CD4-positive, alpha-beta T cell treated with Interferon alpha-2 for 1 hour (primary cell): Measurements from ENCODE around the gene EXOC1.
A peak's percentile ranks its signal among the peaks of the same experiment; 100 is the strongest.

Experiments
- DNase-seq, 2 donors: peaks; one replicate each; pipeline ENCODE4 v3.0.0-alpha.2; 2020 to 2022

The EXOC1 gene

DNA sequence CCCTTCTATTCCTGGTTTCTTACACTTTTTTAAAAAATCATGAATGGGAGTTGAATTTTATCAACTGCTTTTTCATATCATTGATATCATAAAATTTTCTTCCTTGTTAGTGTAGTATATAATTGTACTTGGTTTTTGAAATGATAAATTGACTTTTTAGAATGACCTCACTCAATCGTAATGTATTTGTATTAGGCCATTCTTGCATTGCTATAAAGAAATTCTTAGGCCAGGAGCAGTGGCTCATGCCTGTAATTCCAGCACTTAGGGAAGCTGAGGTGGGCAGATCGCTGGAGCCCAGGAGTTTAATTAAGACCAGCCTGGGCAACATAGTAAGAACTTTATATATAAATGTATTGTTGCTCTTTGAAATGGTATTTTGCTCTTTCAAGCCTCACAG lies 6.3 kb downstream of the EXOC1 start:
- no peak for DNase-seq

DNA sequence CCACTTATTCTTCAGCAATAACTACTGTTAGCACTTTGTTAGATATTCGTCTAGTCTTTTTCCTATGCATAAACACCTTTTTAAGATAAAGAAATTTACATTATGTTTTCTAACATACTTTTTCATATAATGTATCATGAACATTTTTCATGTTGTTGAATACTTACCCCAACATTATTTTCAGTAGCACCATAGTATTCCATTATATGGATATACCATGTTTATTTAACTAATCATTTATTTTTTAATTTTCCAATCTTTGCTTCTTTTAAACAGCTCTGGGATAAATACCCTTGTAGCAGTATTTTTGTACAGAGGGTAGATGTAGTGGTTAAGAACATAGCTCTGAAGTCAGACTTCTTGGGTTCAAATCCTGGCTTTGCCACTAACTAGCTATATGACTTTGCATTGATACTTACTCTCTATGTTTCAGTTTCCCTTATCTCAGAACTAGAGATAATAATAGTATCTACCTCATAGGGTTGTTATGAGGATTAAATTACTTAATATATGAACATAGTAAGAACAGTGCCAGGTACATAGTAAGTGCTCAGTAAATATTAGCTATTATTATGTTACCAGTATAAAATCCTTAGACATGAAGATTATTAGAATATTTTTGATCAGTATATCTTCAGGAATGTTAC lies 11.3 kb downstream of the EXOC1 start:
- DNase-seq = no peak

DNA sequence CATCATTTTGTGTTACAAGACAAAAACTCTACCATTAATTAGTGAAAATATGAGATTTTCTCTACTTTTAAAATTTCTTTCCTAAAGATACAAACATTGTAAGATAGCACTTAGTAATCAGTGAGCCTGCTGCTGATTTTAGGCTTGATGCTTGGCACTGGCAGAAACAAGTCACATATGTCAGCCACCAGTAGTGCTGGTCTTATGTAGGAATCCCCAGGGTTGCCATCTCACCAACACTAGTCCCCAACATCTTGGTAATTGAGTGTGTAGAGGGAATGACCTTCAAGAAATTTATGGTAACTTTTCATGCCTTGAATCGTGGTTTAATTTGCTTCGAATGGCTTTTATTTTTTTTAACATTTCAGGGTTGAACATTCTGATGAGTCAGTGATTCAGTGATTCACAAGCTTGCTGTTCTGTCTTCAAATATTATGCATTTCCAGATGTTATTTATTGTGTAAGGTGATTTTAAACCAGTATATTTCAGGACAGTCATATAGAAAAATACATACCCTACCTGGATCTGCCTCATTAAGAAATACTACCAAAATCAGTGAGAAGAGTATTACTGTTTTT lies 11.9 kb downstream of the EXOC1 start:
- DNase-seq = no peak

DNA sequence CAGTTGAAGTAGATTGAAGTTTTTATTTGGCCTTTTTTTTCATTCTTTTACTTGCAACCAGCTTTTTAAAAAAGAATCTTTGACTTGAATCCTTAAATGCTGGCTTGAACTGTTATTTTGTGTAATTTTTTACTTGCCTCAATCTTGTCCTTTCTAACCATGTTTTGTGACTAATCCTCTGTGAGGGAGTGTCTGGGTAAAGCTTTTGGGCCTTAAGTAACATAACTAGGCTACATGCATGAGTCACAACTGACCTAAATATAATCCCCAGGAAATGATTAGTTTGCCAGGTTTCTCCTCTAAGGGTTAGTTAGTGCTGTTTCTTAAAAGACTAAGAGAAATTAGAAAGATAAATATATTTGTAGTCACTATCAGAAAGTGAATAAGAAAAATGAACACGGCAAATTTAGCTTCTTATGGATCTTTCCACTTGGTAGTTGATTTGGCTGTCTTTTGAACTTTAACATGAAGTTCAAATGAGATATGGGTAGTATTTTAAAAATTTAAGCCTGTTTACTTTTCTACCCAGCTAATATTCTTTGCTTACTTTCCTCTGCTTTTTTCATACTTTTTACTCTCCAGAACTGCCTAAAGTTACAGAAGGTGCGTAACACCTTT lies 13.0 kb downstream of the EXOC1 start:
- DNase-seq = peak in 1 of 2 donors; percentile 33

DNA sequence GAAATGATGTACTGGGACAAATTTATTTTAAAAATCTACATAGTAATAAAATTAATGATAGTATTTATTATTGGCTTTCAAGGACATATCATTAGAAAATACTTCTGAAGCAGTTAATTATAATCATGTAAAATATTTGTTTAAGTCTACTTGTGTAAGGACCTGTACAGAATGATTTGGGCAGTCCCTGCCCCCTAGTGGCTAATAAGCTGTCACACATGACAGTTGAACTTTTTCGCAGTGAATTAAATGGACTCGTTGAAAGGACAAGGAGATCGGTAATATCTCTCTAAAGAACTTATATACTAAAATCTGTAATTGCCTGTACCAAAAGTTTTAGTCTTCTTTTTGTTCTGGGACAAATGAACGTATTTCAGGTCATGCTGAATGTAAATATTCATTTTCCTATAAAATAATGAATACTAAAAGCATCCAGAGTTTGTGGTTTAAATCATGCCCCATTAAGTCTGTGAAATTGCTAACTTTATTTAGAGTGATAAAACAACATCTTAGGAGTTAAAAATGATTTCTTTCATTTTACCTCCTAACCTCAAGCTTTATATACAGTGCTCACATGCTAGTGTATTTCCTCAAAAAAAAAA lies 13.6 kb downstream of the EXOC1 start:
- DNase-seq = peak; percentile 36 to 68

DNA sequence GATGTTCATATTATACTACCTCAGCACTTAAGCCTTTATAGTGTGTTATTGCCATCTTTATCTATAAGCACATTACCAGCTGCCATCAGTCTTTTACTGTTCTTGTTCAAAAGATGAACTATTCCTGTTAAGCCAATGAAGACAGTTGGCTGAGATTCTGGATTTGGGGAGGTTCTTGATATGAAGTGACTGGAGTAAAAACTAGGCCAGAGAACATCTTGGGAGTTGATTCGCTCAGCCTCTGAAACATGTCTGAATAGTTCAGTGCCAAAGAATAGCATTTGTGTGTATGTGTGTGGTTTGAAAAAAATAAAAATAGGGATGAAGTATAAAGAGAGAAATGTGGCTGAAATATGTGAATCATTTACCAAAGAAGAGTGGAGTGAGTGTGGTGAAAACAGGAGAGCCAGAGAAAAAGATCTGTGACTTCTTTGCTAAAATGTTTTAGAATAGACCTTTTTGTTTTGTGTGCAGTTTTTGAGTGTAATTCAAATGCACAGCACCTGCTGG lies 15.2 kb downstream of the EXOC1 start:
- DNase-seq = no peak

DNA sequence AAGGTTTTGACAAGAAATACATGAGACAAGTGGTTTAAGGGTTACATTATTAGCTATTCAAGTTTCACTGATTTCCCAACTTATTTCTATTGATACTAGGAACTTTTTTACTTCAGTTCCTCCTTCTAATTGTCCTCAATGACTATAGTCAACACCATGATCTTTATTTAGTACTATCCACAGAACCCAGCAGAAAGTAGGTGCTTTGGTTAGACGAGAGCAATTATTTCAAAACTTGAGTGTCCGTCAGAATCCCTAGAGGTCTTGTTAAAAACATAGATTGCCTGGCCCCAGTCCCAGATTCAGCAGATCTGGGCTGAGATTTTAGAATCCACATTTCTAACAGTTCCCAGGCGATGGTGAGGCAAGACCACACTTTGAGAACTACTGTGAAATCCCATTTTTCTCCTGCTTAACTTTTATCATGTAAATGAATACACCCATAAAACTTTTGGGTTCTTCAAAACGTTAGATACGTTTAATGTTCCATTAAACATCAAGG lies 17.9 kb downstream of the EXOC1 start:
- DNase-seq = no peak

DNA sequence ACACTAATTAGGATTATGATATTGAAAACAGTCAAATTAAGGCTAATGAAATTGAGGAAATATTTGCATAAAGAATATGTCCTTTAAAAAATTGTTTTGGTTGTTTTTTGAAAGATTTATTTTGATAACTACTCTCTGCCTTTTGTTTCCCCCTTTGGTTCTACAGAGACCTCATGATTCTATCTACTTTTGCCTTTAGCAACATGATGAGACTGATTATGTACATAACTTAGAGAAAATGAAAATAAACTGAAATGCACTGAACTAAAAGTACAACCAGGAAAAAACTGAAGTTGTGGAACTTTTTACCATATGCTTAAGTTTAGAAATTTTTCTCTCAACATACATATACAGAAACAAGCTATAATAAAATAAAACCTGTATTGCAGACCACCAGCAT lies 21.4 kb downstream of the EXOC1 start:
- no peak for DNase-seq

DNA sequence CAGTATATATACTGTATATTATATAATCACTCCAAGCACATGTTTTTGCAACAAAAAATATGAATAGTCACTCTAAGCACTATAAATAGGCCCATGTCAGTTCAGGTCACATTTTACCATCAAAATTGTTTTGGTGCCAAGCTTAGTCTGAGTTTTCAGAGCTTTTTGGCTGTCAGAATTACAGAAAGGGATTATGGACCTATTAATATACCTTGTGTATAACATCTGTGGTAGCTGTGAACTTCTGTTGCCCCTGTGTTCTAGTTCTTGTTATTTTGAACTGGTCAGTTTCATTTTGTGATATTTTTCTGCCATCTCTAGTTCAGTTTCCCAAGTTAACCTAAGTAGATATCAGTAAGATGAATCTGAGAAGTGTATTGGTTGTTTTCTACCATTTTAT lies 22.9 kb downstream of the EXOC1 start:
- no peak for DNase-seq

DNA sequence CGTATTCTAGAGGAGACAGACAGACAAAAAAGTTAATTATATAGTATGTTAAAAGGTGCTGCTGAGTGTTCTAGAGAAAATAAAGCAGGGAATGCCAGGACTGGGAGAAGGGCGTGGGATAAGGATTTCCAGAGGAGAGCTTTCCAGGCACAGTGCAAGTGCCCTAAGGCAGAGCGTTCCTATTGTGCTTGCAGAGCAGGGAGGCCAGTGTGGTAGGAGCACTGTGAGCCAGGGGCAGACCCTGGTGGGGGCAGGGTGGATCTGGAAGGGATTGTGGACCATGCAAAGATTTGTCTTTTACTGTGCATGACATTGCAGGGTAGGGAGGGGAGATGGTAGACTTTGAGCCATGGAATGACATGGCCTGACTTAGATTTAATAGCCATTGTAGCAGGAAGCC lies 25.8 kb downstream of the EXOC1 start:
- DNase-seq = no peak

DNA sequence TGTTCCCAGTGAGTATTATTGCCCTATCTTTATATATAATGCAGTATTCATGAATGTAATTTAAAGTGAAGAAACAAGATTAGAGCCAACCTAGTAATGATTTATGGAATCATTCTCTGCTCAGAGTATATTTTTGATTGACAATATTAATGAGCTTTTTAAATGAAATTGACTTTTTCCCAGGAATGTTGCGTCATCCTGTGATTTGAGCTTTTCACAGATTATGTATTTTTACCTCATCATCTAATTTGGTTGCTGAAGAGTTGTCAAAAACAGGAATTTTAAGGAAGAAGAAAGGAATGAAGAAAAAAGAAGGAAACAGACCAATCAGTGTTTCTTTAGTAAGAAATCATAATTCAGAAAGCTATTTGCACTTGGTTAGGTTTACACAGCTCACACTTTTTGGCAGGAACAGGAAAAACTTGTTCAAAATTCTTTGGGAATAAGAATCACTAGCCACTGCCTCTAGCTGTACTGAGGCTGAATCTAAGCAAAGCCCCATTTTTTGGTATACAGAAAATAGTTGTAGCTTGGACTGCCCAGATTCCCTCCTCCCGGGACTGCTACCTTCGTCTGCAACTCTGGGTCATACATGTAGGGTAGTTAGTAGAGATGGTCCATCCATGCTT lies 27.3 kb downstream of the EXOC1 start:
- no peak for DNase-seq

DNA sequence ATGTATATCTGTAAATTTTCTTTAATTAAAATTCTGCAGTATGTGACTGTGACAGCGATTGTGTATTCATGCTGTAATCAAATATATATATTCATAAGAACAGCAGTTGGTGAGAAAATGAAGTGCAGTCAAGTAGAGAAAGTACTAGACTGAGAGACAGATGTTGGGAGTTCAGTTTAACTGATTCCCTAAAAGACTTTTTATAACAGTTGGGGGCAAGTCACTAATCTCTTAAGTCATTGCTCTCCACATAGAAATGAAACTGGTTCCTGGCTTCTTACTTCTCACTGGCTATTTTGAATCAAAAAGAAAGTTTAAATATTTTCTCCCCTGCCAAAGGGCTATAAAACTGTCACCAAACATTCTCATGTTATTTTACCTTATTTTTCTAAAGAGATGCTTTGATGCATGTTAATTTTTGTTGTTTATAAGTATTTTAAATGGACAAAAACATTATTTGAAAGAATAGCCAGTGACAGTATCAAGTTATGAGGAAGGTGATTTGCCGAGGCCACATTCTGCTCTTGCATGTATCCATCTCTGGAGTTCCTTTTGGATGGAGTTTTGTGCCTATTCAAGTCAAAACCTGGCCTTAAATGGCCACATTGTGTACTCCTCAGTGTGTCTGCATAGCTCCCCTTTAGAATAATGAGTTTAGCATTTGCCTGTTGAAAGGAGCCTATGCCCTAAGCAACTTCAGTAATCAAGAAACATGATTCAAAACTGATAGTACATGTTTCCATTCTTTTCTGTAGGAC lies 30.8 kb downstream of the EXOC1 start:
- no peak for DNase-seq

DNA sequence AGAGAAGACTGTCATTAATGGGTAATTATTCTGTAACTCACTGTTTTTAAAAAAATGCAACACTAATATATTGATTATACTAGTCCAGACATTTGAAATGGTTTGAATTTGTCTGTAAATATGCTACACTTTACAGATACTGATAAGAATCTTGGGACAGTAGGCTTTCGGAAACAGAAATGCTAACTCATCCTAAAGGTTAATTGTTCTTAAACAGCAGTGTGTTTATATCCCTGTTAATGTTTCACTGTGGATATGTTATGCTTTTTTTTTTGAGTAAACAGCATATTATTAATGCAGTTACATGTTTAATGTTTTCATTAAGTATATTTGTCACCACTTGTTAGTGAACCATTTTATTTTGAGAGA lies 31.4 kb downstream of the EXOC1 start:
- no peak for DNase-seq

DNA sequence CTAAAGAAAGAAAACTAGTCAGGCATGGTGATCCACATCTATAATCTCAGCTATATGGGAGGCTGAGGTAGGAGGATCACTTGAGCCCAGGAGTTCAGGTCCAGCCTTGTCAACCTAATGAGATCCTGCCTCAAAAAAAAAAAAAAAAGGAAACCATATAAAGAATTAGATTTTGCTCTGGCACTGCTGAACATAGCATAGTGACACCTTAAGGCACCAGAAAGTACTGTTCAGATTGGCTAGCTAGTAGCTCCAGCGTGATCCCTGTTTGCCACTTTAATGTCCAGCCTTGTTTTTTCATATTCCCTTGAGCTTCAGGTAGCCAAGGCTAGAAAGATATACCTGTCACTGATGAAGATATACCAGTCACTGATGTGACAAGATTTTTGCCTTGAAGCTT lies 34.1 kb downstream of the EXOC1 start:
- no peak for DNase-seq

DNA sequence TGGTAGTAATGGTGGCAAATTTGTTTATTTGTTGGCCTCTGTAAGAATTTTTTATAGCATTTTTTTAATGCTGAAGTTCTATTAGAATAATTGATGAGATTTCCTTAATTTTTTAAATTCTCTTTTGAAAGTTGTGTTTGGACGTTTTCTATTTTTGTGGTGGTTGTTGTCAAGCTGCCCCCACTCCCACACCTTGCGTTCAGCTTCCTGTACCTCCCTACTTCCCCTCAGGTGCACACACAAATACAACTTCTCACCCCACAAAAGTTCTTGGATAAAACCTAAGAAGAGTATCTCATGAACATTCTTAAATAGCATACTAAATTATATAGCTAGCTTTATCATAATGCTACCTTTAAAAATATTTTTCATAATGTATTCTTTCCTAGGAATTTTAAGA lies 38.7 kb downstream of the EXOC1 start:
- no peak for DNase-seq

DNA sequence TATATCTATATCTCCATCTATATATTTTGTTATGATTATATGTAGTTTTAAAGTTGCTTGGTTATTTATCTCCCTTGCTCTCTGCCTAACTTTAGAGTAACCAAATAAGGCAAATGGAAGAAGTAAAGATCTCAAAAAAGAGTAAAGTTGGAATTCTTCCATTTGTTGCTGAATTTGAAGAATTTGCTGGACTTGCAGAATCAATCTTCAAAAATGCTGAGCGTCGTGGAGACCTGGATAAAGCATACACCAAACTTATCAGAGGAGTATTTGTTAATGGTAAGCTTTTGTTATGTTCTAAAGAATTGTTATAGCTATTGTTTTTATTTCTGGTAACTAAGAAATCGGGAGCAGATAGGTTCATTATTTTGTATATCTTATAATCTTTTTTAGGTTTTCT lies 43.2 kb downstream of the EXOC1 start:
- DNase-seq = no peak

DNA sequence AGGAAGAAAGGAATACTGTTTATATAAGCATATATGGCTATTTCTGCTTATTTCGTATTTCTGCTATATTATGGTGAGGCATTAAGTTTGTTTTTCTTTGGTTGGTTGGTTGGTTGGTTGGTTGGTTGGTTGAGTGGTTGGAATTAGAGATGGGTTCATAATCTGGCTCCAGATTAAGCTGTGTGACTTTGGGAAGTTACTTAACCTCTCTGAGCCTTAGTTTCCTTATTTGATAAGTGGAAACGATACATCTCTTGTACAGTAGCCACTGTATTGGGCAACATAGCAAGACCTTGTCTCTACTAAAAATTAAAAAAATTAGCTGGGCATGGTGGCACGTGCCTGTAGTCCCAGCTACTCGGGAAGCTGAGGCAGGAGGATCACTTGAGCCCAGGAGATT lies 49.2 kb downstream of the EXOC1 start:
- no peak for DNase-seq

DNA sequence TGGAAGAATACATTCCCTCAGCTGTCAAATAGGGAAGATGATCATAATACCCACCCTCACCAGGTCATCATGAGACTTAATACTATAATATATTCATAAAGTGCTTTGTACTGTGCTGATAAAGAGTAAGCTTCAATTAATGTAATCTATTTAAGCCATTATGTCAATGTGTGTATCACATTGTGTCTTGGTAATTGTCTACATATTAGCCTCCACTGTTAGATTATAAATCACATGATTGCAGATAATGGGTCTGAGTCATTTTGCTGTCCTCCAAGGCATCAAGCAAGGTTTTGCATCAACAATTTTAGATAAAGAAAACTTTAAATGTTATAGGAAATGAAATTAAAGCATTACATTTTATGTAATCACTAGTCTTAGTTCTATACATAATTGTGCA lies 50.1 kb downstream of the EXOC1 start:
- DNase-seq = peak in 1 of 2 donors; percentile 5

DNA sequence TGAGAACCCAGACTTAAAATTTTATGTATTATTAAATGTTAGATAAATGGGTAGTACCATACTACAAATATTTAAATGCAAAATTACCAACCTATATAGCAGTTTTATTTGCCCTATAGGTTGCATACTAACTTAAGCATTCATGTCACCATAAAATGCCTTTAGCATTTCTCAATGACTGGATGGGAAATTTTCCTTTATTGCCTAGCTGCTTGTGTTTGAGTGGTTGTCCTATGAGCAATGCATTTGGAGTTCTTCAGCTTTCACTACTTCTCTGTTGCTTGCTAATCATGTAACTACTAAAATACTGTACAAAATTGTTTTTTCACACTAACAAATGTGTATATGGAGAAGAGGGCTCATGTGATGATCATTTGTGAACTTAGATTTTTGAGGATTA lies 51.1 kb downstream of the EXOC1 start:
- no peak for DNase-seq

DNA sequence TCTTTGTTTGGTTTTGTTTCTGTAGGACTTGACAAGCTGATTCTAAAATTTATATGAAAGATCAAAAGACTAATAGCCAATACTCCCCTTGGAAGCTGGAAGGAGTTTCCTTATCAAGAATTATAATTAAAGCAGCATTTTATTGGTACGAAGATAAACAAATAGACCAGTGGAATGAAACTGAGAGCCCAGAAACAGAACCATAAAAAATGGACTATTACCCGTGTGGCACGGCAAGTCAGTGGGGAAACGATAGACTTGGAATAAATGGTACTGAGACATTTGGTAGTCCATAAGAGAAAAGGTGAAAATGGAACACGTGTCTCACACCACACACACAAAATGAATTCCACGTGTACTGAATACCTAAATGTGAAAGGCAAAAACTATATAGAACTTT lies 52.9 kb downstream of the EXOC1 start:
- no peak for DNase-seq

DNA sequence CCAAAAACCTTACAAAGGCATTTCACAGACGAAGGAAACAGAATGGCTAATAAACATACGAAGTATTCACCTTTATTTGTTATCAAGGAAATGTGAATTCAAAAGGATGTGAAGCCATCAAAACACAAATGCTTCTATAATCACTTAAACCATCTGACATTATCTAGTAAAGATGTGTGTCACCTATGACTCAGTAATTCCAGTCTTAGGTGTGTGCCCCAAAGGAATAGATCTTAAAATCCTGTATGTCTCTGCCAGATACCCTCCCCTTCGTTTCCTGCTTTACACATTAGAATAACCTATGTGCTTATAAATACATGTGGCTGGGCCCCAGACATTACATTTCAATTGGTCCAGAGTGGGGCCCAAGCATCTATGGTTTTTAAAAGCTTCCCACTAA lies 53.5 kb downstream of the EXOC1 start:
- no peak for DNase-seq

DNA sequence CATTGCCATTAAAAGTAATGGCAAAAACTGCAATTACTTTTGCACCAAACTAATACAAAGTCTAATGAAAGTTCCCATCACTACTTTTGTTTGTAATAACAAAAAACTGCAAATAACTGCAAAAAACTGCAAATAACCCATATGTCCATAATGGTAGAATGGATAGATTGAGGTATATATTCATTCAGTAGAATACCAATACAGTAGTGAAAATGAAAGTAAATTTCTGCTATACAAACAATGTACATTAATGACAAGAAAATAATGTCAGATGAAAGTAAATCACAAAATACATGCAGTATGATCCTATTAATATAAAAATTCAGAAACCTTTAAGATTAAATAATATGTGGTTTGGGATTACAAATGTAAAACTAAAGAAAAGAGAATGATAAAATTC lies 54.0 kb downstream of the EXOC1 start:
- no peak for DNase-seq

DNA sequence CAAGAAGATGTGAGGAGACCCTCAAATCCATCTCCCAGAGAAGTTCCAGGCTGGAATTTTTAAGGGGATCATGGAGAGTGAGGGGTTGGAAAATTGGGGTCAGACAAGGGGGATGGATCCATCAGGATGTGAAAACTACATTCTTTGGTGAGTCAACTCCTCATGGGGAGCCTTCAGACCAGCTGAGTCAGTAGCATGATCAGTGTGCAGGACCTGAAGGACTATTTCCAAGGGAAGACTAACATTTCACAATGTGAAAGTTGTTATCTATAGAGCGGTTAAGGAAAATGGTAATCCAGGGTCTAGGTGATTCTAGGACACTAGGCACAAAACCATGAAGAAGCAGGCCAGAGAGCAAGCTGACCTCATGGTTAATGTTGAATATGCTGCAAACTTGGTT lies 56.7 kb downstream of the EXOC1 start:
- DNase-seq = no peak
